NCI-H460 (cell line): ENCODE measurements around the gene PLIN1. TPM values are rescaled to one million over a fixed set of nuclear protein-coding genes. Genes with fewer than 3 reads are reported as not detected.

Experiments
- DNase-seq: peaks from one replicate; pipeline ENCODE4 v3.0.0-alpha.2; 2016; ENCODE audit warnings: low read depth; ENCODE audit errors: extremely low read depth
- total RNA-seq: library from RNA; depleted of rRNA; stranded (reverse); fragments of >200 nt; shearing (Covaris generic); gene quantifications from 2 replicates; pipeline ENCODE4 v1.2.3, GENCODE V29; 2014

Gene PLIN1
- total RNA-seq, 1 experiment from 2014 or later: 0.52 TPM

DNA sequence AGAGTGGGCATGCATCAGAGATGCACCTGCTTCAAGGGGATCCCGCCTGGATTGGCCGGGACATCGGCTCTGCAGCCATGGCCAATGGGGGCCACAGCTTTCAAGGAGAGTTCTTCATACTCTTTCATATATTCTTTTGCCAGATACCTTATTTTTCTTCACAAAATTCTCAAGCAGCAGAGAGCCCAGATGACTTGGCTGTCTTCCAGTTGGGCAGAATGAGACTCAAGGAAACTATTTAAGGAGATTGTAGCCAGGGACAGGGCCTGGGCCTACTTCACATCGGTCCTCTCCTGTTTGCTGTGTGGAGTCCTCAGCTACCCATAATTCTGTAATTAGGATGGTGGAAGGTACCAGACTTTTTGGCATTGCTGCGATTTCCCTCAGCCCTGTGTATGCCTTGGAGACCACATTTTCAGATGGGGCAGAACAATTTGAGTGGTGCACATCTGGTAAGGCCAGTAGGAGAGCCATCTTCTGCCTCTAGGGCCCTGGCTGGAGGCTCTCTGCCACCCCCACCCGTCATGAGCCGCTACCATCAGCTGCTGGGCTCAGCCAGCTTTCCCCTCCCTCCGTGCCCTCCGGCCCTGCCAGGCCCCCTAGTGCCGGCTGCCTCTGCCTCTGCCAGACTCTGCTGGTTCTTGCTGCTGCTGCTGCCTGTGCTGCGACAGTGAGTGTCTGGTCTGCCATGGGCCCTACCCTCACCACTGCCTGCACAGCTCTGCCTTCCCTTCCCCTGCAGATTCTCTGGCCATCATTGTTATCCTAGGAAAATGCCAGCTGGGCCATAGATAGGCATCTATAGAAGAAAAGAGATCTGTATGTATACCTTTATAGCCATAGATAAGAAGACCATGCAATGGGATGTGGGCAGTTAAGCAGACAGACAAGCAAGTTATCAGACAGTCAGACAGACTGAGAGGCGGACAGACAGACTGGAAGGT, 6.7 kb downstream of the PLIN1 start:
- DNase-seq: no peak

DNA sequence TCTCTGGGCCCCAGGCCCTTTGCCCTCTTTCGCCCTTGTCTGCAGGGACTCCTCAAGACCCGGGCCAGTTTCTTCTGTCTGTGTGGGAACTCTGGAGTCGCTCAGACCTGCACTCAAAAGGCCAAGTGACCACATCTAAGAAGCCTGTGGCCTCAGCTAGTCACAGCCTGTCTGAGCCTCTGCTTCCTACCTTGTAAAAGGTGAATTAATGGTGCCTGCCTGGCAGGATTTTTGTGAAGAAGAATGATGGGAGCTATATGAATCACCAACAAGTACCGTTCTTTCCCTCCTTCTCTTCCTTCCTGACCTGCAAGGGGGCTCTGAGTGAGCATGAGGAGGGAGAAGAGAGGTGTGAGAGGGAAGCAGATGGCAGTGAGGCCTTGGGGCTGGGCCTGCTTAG, 7.5 kb downstream of the PLIN1 start:
- no peak for DNase-seq

DNA sequence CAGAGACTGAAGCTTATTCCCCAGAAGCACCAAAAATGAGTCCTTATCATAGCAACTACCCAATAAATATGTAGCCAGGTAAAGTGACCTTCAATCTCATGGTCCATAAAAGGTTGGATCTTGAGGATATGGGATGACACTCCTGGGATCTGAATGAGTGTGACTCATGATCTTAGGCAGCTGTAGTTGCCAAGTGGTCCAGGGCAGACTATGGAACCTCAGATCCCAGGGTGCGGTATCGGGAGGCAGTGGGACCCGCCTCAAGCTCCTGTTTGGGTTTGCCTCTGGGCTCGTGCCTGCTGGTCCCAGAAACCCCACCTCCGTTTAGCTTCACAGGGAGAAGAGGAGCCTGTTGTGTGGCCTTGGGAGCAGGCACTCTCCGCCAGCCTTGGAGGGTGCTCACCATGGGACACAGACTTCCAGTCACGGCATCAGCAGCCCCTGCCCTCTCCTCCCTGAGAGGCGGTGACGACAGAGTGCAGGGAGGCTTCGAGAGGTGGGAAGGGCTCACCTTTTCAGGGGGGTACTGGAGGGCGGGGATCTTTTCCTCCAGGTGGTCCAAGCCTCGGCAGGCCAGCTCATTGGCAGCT, 8.1 kb downstream of the PLIN1 start:
- no peak for DNase-seq

DNA sequence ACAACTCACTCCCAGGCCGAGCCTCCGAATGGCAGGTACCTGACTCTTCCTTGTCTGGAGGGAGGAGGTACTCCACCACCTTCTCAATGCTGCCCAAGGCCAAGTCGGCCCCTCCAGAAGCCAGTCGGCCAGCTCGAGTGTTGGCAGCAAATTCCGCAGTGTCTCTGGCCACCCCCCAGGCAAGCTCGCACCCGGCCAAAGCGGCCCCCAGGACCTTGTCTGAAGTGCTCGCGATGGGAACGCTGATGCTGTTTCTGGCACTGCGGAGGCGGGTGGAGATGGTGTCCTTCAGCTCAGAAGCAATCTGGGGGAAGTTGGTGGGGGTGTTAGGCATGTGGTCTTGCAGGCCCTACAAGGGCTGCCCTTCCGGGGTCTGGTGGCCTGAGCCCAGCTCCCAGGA, 9.2 kb downstream of the PLIN1 start:
- no peak for DNase-seq

- no peak for DNase-seq
These were observed 9.8 kb downstream of the PLIN1 start for GRCh38 chr15:89669309-89669865.

DNA sequence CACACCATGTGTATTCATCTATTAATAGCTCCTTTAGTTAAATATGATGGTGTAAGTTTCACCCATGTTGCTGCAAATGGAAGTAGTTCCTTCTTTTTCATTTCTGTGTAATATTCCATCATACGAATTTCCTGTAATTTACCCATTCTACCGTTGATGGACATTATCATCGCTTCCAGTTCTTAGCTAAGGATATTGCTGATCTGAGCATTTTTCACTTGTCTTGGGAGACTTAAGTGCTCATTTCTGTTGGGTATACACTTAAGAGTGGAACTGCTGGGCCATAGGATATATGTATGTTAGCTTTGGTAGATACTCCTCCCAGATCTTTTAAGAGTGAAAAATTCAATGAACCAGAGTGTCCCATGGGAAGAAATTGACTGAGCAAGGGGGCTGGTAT, 11.0 kb downstream of the PLIN1 start:
- DNase-seq: no peak

DNA sequence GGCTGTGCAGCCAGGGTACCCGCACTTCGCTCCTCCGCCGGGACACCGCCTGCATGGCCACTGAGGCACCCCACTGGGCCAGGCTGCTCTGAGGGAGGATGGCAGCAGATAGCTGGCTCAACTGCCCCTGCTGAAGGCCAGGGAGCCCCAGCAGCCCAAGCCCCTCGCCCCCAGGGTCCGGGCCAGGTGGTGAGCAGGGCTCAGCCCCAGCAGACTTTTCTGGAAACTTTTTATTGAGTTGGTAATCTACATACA, 11.5 kb downstream of the PLIN1 start:
- DNase-seq: no peak

DNA sequence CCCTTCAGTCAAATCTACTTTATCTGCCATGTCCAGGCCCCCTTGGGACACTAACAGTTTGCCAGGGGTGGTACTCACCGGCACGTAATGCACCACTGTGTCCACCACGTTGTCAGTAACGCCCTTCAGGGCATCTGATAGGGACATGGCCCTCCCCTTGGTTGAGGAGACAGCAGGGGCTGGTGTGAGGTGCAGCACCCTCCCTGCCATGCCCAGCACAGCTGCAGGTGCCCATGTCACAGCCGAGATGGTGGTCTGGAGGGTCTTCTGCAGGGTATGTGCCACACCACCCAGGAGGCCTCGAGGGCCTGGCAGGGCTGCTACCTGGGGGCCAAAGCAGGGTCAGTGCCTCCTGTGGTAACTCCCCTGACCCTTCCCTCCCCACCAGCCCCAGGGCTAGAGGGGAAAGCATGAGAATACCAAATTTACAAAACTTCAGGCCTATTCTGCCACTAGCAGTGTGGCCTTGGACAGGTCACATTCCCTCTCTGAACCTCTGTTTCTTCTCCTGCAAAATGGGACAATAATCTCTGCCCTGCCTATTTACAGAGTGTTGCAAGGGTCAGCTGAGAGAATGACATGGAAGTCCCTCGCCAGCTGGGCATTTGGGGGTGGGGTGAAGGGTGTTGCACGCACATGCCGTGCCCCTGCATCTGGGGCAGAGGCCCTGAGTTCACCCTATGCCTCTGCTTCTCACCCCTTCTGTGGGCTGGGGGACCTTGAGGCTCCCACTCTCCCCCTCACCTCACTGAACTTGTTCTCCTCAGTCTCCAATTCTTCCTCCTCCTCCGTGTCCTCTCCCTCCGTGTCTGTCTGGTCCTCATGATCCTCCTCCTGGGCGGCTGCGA, 12.1 kb downstream of the PLIN1 start:
- DNase-seq: no peak

- DNase-seq: no peak
These were observed 12.8 kb downstream of the PLIN1 start for GRCh38 chr15:89666184-89666857.

DNA sequence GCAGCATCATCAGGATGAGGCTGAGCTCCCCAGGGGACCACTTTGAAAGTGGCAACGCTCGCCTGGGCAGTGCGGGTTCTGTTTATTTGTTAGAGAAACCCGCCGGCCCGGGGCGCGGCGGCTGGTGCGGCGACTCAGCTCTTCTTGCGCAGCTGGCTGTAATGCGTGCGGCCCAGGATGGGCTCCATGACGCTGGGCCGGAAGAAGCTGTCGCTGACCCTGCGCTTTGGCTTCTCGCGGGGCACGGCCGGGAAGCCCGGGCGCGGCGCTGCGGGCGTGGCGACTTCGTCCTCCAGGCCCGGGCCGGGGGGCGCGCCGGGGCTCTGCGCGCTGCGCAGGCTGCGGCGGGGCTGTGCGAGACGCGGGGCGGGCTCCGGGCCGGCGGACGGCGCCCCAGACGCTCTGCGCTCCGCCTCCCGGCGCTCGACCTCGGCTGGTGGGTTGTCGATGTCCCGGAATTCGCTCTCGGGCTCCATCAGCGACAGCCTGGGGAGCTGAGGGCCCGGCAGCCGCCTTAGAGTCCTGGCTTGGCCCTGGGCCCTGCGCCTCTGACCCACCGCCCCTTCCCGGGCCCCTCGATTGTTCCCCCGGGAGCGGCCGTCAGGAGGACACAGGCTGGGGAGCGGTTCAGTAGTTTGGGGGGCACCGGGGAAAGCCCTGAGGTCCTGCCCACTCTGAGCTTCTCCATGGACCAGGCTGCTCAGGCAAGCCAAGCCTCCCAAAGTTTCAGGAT, 13.6 kb downstream of the PLIN1 start:
- peak; percentile 30 for DNase-seq

- no peak for DNase-seq
These were observed 14.5 kb downstream of the PLIN1 start for GRCh38 chr15:89664441-89665350.

GRCh38 chr15:89662893-89663626, 16.1 kb downstream of the PLIN1 start:
- DNase-seq: no peak

DNA sequence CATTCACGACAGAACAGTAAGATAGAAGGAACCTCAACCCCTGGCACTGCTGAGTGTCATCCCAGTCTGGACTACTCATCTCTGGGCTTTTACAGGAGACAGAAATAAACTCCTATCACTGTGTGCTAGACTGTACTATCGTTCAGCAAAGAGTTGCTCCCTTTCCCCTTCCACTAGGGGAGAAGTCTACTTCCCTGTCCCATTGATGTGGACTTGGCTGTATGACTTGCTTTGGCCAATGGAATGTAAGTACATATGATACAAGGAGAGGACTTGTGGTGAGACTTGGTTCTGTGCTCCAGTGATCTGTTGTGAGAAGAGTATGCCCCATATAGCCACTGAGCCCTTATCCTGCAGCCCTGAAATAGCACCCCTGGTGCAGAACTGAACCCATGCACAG, 18.6 kb downstream of the PLIN1 start:
- no peak for DNase-seq

DNA sequence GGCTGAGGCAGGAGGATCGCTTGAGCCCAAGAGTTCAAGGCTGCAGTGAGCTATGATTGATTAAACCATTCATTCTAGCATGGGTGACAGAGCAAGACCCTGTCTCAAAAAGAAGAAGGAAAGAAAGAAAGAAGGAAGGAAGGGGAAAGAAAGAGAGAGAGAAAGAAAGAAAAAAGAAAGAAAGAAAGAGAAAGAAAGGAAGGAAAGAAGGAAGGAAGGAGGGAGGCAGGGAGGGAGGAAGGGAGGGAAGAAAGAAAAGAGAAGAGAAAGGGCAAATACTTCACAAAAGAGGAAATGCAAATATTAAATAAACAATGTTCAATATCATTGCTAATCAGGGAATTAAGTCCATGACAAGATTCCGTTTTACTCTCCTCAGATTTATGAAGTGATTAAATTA, 19.9 kb downstream of the PLIN1 start:
- no peak for DNase-seq

DNA sequence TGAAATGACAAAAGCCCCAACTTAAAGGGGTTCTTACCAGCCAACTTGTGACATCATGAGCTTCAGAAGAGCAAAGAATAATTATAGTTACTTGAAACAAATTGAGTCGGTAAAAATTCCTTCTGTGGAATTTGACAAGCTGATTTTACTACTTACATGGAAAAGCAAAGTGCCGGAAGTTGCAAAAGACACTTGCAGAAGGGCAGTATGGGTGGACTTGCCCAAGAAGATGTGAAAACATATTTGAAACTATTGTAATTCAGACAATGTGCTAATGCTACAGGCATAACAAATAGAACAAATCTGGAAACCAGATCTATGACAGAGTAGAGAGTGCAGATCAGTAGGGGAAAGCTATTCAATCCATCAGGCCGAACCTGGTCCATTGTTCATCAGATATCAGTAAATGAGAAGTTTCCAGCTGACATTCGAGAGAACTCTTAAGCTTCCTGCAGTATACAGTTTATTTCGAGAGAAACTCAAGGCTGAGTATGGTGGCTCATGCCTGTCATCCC, 21.4 kb downstream of the PLIN1 start:
- no peak for DNase-seq

DNA sequence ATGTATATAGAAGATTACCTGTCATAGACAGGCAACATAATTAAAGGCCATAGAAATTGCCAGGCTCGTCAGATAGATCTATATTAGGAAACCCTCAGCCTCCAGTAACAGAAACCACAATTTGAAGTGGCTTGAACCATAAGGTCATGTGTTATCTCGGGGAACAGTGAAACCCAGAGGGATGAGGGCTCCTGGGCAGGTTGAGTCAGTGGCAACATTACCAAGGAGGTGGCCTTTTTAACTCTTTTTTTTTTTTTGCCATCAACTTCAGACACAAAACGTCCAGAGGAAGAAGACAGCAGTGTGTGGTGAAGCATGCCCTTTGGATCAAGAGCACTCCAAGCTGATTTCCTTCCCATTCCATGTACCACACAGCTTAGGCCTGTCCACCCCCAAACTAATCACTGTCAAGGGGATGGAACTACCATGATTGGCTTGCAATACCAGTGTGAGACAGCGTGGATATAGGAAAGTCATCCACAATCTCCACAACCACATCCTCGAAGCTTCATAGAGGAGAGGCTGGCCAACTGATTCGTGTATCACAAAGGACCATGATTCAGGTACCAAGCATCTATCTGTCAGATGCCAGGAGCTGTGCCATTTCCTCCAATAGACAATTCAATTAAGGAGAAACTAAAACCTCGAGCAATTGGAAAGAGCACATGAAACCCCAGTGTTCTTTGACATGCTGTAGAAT, 22.9 kb downstream of the PLIN1 start:
- DNase-seq: no peak
